ENCODE data around the gene GBP4.

GBP4 gene

DNA sequence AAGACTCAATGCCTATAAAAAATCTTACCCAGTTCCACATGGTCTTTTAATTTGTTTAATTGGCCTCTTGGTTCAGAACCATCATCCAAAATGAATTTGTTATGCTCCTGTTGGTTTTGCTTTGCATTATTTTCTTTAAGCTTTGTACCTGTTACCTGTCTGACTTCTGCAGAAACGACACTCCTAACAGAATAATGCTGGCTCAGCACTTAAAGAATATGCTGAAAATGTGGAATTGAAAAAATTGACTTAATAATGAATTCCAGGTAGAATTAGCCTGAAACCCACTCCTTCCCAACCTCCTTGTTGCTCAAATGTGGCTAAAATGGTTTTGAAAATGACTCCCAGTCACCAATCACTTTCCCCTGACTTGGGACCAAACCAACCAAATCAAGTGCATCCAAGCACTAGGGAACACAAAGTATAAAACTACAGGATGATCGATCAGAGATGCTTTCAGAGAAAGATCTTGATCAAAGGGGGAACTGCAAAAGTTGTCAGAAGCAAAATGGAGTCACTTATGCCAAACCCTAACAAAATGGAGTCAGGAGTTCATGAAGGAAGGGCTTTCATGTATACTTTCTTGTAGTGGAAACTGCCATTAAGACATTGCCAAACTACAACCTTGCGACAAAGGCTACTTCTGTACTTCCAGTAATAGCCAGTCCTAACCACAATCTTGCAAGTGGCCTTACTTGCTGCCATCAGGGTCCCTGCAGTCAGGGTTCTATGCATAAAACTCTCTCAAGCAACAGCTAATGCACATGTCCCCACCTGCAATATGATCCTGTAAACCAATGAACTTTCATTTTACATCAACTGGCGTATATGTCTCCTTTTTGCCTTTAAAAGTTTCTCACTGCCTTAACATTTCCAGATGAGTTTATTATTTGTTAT lies 28.3 kb downstream of the GBP4 start:
- no peak for DNase-seq

DNA sequence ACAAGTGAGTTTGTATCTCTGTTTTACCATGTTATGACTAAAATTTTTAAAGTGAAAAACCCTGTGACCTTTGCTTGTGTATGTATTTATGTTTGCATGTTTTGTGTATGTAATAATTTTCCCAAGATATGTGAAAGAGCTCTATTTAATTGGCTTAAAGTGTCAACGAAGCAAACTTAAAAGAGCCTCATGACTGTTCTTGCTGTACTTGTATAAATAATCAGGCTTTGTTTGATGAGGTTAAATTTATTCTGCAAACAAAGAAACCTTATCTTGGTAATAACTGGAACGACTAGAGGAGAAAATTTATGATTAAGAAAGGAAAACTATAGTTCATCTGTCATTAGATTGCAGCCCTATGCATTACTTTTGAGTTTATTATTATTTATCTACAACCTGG lies 29.6 kb downstream of the GBP4 start:
- no peak for DNase-seq

DNA sequence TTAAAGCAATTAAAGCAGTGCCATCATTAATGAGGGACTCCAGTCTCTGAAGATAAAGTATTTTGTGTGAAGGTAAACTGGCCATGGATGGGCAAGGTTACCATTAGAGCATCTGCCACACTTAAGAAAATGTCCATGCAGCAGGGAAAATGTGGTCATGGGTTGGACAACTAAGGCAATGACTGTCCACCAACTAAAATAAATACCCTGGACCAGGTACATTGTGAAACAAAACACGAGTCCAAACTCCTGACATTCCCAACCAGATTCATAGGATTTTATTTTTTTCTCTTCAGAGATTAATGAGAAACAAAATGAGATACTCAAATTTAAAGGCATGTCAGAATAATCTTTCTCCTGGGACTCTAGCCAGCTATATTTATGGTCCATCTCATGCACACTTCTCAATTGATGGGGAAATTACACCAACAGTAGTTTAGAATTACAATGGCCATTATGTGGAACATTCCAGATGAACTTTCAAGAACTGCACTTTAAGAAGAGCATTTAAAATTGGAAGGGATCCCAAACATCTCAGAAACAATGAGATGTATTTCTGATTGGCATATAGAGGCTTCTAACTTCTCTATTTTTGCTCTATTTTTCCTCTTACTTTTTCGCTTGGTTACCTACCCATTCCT lies 31.0 kb downstream of the GBP4 start:
- DNase-seq, result no peak

DNA sequence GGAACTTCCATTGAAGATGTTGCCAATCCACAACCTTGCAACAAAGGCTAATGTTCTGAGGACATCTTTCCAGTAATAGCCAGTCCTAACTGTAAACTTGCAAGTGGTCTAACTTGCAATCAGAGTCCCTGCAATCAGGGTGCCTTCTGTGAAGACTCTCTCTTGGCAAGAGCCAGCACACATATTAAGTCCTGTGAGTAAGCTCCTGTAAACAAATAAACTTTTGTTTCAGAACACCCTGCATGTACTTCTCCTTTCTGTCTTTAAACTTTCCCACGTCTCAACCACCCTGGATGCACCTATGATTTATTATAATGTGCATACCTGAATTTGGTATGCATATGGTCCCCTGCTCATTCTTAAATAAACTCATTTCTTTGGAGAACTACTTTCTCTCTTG lies 32.0 kb downstream of the GBP4 start:
- no peak for DNase-seq

DNA sequence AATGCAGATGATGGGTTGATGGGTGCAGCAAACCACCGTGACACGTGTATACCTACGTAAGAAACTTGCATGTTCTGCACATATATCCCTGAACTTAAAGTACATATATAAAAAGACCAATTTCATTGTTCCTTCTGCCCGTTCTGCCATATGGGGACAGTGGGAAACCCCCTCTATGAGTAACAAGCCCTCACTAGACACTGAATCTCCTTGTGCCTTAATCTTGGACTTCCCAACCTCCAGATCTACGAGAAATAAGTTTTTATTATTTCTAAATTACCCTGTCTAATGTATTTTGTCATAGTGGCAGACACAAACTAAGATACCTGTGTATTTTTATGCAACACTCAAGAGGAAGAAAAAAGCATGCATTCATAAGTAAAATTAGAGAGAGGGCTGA lies 32.9 kb downstream of the GBP4 start:
- DNase-seq, result no peak

DNA sequence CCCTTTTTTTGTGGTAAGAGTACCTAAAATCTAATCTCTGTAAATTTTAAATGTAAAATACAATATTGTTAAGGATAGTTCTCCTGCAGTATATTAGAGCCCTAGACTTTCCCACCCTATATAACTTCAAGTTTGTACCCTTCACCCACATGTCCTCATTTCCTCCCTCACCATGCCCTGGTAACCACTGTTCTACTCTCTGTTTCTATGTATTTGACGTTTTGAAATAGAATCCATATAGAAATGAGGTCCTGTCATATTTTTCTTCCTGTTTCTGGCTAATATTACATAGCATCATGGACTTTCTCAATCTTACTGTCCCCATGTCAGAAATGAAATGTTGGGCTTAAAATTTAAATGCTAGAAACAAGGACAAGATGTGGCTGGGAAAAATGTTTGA lies 47.7 kb downstream of the GBP4 start:
- no peak for DNase-seq

DNA sequence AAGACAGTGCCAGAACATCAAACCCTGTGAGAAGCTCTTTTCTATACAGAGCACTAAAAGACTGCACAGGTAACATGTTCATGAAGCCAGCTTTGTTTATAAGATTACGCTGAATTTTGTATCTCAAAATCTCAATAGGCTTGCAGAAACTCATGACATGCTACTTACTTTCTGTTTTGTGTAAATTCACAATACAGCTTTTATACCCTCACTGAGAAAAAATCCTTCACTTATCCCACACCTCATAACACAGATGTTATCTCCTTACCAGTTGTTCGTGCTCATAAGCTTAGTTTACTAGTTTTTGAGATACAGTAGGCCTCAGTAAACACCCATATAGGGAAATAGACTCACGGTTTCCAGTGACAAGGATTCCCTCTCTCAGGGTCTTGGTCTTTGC lies 48.8 kb downstream of the GBP4 start:
- no peak for DNase-seq

DNA sequence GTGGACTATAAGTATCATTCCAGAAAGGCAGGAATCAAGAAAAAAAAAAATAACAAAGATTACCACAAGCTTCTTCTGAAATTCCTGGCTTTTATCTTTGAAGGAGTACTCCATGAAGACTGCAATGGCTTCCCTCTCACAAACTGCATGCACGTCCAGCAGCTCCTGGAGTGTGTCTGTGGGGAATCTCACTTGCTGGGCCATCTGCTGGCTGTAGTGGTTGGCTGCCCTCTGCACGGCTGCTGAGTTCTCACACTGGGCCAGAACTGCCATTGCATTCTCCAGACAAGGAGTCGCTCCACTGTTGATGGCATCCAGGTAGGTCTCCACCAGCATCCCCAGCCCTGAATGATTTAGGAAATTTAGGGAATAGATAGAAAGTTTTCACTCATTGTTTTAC lies 49.5 kb downstream of the GBP4 start:
- no peak for DNase-seq

DNA sequence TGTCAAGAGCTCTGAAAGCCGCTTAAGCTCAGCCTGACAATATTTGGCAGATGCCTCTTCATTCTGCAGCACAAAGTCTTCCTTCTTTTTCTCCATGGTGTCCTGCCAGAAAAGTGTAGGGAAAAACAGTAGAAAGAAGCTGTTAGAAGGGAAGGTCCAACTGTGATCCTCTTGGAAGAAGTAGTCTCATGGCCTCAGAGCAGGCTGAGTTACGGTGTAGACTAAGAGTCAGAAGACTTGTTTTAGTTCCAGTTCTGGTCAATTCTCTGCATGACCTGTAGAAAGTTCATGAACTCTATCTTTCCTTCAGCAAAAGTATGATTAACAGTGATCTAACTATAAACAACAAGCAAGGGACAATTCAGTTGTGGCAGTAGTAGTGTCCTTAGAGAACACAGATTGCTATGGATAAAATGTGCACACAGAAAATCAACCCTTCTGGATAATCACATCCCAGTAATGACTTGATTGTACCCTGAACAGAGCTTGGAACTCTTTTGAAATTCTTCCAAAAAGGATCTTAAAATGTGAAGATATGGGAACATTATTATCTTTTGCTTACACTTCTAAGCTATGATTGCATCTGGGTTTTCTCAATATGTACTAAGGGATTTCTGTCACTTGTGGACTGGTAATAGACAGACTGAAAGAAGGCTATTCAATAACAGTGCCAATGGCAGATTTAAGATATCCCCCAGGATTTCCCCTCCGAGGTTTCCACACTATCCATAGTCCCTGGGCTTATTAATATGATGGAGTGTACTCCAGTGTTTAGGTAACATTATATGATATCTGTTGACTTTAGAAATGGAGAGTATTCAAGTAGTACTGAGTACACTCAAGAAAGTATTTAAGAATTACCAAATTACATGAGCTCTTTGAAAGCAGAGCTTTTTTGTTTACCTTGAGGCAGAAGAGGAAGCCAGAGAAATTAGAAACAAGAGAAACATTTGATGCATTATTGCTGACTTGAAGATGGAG lies 50.8 kb downstream of the GBP4 start:
- no peak for DNase-seq

DNA sequence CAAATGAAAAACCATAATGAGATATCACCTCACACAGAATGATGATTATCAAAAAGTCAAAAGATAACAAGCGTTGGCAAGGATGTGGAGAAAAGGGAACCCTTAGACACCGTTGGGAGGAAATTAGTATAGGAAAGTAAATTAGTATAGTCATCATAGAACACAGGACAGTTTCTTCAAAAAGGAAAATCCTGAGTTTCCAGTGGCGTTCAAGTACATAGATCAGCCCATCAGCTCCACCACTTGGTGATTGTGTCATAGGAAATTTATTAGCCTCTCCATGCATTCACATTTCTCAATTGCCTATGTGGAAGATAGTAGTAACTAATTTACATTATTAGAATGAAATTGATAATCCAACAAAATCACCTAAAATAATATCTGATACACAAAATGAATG lies 52.0 kb downstream of the GBP4 start:
- no peak for DNase-seq

DNA sequence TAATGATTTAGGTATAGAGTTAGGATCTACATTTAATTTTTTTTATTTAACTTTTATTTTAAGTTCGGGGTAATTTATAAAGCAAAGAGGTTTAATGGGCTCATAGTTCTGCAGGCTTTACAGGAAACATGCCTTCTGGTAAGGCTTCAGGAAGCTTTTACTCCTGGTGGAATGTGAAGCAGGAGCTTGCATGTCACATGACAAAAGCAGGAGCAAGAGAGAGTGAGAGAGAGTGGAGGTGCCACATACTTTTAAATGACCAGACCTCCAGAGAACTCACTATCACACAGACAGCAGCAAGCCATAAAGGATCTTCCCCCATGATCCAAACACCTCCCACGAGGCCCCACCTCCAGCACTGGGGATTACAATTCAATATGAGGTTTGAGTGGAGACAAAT lies 55.3 kb downstream of the GBP4 start:
- no peak for DNase-seq

DNA sequence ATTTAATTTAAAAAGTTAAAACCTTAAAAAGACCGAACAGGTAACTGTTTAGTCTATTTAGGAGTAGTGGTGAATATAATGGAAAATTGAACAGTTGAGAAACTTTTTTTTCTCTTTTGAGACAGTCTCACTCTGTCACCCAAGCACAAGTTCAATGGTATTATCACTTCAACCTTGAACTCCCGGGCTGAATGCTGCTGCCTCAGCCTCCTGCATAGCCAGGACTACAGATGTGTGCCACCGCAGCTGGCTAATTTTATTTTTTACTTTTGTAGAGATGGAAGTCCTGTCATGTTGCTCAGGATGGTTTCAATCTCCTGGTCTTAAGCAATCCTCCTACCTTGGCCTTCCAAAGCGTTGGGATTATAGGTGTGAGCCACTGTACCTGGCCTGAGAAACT lies 56.6 kb downstream of the GBP4 start:
- no peak for DNase-seq

DNA sequence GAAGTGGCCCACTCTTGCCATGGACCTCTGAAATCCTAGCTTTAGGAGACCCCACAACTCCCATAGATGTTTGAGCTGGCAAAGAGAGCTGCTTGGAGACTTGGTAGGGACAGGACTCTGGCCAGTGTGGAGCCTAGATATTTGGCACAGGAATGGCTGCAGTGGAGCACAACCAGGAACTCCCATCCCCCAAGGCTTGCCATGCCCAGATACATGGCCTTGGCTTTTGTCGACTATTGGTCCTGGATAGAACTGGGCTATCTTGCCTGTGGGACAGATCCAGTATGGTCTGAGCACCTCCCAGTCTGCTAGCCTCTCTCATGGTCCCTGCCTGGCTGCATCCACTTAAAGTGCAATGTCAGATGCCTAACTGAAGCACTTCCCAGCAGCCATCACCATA lies 65.0 kb downstream of the GBP4 start:
- no peak for DNase-seq

All from activated effector memory CD4-positive, alpha-beta T cell treated with anti-CD3 and anti-CD28 coated beads, Interleukin-2, amount 50 U/mL, for 16 hours (primary cell).